Measurements from ENCODE around the gene TMEM182. TPM values are rescaled to one million over a fixed set of nuclear protein-coding genes. Genes with fewer than 3 reads are reported as not detected.

Gene TMEM182
- total RNA-seq, 2 donors from 2014 or later: 2.5 to 3.1 TPM

DNA sequence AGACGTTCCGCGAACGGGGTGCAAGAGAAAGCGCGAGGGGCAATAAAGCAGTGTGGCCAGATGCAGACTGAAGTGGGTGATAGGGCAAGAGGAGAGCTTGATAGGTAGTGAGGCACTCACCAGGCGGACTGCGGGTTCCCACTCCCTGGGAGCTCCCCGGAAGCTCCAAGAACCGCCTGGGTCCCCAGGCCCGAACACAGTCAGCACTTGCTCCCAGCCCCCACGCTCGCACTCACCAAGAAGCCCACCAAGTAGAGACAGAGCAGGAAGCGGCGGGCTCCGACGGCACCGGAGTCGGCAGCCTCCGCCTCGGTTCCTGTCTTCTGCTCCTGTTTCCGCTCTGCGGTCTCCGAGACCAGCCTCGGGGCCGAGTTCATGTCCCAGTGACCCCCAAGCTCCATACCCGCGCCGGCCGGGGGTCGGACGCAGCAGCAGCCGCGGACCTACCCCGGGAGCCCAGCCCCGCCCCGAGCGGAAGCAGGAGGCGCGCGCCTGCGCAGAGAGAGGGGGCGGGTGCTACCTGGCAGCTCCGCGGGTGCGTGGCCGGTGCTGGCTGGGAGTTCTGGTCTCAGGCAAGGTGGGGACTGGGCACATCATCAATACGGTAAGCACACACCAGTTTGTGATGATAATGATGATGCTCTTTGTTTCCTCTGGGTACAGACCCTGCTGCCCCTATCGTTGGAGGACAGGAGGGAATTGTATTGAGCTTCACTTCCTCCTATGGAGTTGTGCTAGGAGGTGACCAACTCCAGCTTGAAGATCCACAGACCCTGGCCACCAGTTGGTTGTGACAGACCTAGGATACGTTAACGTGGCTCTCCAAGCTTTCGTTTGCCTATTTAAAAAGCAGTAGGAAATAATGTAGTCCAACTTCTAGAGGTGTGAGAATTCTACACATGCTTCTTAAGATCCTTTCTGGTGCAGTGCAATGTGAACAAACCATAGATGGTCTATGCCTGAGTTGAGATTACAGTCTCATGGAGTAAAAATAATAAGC lies 25.1 kb upstream of the TMEM182 start:
- Histone ChIP-seq H3K4me1 (ENCODE audit: control insufficient read depth in 1 of 2, low read depth in 2 of 2) (peaks cover 10 to 24% of the 10 kb centered on the region in 2 donors), H3K27ac (peak overlapping the region; percentile 56 to 66), H3K4me3 (peak overlapping the region; percentile 91), H3K9me3 (no peaks in the 10 kb centered on the region), H3K36me3 (no peaks in the 10 kb centered on the region), H3K27me3 (replicated peaks; ENCODE audit: insufficient read depth) (no peaks in the 10 kb centered on the region)
- no peak for ATAC-seq (ENCODE audit: insufficient number of reproducible peaks, low FRiP score, low read depth)
- TF ChIP-seq, protein P1, sequence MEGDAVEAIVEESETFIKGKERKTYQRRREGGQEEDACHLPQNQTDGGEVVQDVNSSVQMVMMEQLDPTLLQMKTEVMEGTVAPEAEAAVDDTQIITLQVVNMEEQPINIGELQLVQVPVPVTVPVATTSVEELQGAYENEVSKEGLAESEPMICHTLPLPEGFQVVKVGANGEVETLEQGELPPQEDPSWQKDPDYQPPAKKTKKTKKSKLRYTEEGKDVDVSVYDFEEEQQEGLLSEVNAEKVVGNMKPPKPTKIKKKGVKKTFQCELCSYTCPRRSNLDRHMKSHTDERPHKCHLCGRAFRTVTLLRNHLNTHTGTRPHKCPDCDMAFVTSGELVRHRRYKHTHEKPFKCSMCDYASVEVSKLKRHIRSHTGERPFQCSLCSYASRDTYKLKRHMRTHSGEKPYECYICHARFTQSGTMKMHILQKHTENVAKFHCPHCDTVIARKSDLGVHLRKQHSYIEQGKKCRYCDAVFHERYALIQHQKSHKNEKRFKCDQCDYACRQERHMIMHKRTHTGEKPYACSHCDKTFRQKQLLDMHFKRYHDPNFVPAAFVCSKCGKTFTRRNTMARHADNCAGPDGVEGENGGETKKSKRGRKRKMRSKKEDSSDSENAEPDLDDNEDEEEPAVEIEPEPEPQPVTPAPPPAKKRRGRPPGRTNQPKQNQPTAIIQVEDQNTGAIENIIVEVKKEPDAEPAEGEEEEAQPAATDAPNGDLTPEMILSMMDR (IDR thresholded peaks at IDR 0.05): no peak
- DNase-seq (ENCODE audit: low spot score): peak; percentile 33

DNA sequence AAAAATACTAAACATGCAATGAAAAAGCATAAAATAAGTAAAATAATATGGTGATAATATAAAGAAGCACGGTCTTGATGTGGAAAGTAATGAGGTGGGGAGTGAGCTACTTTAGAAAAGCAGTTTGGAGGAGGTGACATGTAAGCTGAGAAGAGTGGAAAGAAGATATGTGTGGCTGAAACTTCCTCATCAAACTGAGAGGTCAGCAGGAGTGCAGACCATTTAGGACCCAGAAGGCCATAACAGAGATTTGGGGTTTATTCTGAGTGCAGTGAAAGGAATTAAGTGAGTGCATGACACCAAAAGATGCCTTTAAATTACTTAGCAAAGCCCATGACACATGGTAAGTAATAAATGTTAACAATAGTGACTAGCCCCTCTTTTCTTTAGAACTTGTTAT lies 24.4 kb upstream of the TMEM182 start:
- H3K36me3 ChIP-seq: no peaks in the 10 kb centered on the region
- no peak for DNase-seq (ENCODE audit: low spot score)
- peak overlapping the region; percentile 91 for H3K4me3 ChIP-seq
- no peaks in the 10 kb centered on the region for H3K27me3 ChIP-seq (replicated peaks; ENCODE audit: insufficient read depth)
- TF ChIP-seq, protein P1 (IDR thresholded peaks at IDR 0.05): no peak
- no peak overlapping the region for H3K27ac ChIP-seq
- no peaks in the 10 kb centered on the region for H3K9me3 ChIP-seq
- H3K4me1 ChIP-seq (ENCODE audit: control insufficient read depth in 1 of 2, low read depth in 2 of 2): peaks cover 10 to 24% of the 10 kb centered on the region in 2 donors
- ATAC-seq (ENCODE audit: insufficient number of reproducible peaks, low FRiP score, low read depth): no peak

DNA sequence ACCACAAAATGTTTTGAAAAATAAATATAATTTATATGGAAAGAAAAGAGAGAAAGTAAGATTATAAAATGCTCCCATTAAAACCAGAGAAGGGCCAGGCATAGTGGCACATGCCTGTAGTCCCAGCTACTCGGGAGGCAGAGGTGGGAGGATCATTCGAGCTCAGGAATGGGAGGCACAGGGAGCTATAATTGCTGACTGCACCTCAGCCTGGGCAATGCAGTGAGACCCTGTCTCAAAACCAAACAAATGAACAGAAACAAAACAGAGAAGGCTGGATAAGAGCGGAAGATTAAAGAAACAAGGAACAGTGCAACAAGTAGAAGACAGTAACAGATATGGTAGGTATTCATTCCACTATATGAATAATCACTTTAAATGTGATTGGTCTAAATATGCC lies 18.6 kb upstream of the TMEM182 start:
- Histone ChIP-seq H3K27me3 (replicated peaks; ENCODE audit: insufficient read depth) (no peaks in the 10 kb centered on the region), H3K9me3 (no peaks in the 10 kb centered on the region), H3K4me3 (no peak overlapping the region), H3K27ac (no peak overlapping the region), H3K36me3 (no peaks in the 10 kb centered on the region), H3K4me1 (ENCODE audit: control insufficient read depth in 1 of 2, low read depth in 2 of 2) (no peaks in the 10 kb centered on the region)
- no peak for DNase-seq (ENCODE audit: low spot score)
- ATAC-seq (ENCODE audit: insufficient number of reproducible peaks, low FRiP score, low read depth): no peak
- TF ChIP-seq, protein P1 (IDR thresholded peaks at IDR 0.05): no peak

DNA sequence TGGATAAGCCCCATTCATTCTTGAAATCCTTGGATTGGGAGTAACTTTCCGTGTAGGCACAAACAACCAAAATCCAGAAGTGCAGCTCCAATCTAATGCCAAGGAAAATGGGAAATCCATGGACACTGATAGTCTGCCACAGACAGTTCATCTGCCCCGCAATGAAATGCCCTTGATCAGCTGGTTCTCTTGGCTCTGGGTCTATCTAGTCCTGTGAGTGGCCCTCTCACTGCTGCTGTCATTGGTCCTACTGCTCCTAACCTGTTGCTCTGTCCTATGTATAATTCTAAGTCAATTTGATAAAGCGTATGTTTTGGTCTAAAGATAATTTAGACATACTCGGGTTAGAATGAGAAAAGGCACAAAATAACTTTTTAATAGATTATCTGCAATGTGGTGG lies 13.7 kb upstream of the TMEM182 start:
- H3K4me3 ChIP-seq: no peak overlapping the region
- H3K36me3 ChIP-seq: no peaks in the 10 kb centered on the region
- H3K9me3 ChIP-seq: no peaks in the 10 kb centered on the region
- H3K4me1 ChIP-seq (ENCODE audit: control insufficient read depth in 1 of 2, low read depth in 2 of 2): no peaks in the 10 kb centered on the region
- DNase-seq (ENCODE audit: low spot score): no peak
- no peak overlapping the region for H3K27ac ChIP-seq
- no peak for ATAC-seq (ENCODE audit: insufficient number of reproducible peaks, low FRiP score, low read depth)
- TF ChIP-seq, protein P1 (IDR thresholded peaks at IDR 0.05): no peak
- no peaks in the 10 kb centered on the region for H3K27me3 ChIP-seq (replicated peaks; ENCODE audit: insufficient read depth)

DNA sequence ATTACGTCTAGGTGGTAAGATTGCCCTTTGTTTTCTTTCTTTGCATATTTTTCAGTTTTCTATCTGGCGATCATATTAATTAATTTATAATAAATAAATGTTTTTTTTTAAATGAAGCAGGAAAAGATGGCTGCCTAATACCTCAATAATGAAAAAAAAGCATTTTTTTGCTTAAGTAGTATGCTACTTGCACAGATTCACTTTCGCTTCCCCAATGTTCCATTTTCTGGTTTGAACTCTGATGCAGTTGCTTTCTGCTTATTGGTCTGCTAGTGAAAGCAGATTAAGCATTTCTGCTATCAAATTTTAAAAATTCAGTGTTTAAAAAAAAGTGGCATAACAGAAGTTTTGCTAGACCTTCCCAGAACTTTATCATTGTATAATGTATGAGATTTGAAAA lies 11.9 kb upstream of the TMEM182 start:
- H3K4me3 ChIP-seq: no peak overlapping the region
- H3K4me1 ChIP-seq (ENCODE audit: control insufficient read depth in 1 of 2, low read depth in 2 of 2): no peaks in the 10 kb centered on the region
- ATAC-seq (ENCODE audit: insufficient number of reproducible peaks, low FRiP score, low read depth) (no peak), DNase-seq (ENCODE audit: low spot score) (no peak)
- H3K9me3 ChIP-seq: no peaks in the 10 kb centered on the region
- H3K36me3 ChIP-seq: no peaks in the 10 kb centered on the region
- no peaks in the 10 kb centered on the region for H3K27me3 ChIP-seq (replicated peaks; ENCODE audit: insufficient read depth)
- TF ChIP-seq, protein P1 (IDR thresholded peaks at IDR 0.05): no peak
- no peak overlapping the region for H3K27ac ChIP-seq

Data from thoracic aorta (tissue), 2 donors.